MM.1S (cell line): ENCODE results near the gene SYNE2.

ENCODE experiments used
- DNase-seq: peaks from one replicate; pipeline ENCODE4 v3.0.0-alpha.2; 2015
- H2AFZ ChIP-seq: fragments of 300-600 bp; sonication (generic); 2 replicates; pipeline ENCODE4 v1.6.0; 2016; ENCODE audit warnings: antibody characterized with exemption, low read length
- H3F3A ChIP-seq: fragments of 300-600 bp; sonication (generic); 2 replicates; pipeline ENCODE4 v1.6.1; 2016; ENCODE audit warnings: mild to moderate bottlenecking, antibody characterized with exemption, low read length, moderate library complexity, mixed read lengths; ENCODE audit not compliant: insufficient read depth
- H3K27ac ChIP-seq: fragments of 300-600 bp; sonication (generic); 2 replicates; pipeline ENCODE4 v1.5.1; 2016; ENCODE audit warnings: mild to moderate bottlenecking, low read length
- H3K27me3 ChIP-seq: fragments of 300-600 bp; sonication (generic); replicated peaks from 2 replicates; pipeline ENCODE4 v1.6.0; 2016; ENCODE audit warnings: low read length; ENCODE audit not compliant: insufficient read depth
- H3K36me3 ChIP-seq: fragments of 300-600 bp; sonication (generic); replicated peaks from 2 replicates; pipeline ENCODE4 v1.6.1; 2016; ENCODE audit warnings: mild to moderate bottlenecking, low read length, mixed read lengths; ENCODE audit not compliant: insufficient read depth
- H3K4me1 ChIP-seq: fragments of 300-600 bp; sonication (generic); 2 replicates; pipeline ENCODE4 v1.6.1; 2016; ENCODE audit warnings: low read length, mixed read lengths
- H3K4me2 ChIP-seq: fragments of 300-600 bp; sonication (generic); 2 replicates; pipeline ENCODE4 v1.6.0; 2016; ENCODE audit warnings: low read depth, low read length
- H3K4me3 ChIP-seq: fragments of 300-600 bp; sonication (generic); 2 replicates; pipeline ENCODE4 v1.5.1; 2016; ENCODE audit warnings: low read length, mixed read lengths
- H3K79me2 ChIP-seq: fragments of 300-600 bp; sonication (generic); 2 replicates; pipeline ENCODE4 v1.6.1; 2016; ENCODE audit warnings: mixed run types, low read length, mixed read lengths
- H3K9ac ChIP-seq: fragments of 300-600 bp; sonication (generic); 2 replicates; pipeline ENCODE4 v1.6.1; 2016; ENCODE audit warnings: low read length, mixed read lengths
- H3K9me2 ChIP-seq: fragments of 300-600 bp; sonication (generic); replicated peaks from 2 replicates; pipeline ENCODE4 v1.6.1; 2016; ENCODE audit warnings: mild to moderate bottlenecking, low read length, mixed read lengths; ENCODE audit not compliant: insufficient read depth
- H3K9me3 ChIP-seq: fragments of 300-600 bp; sonication (generic); replicated peaks from 2 replicates; pipeline ENCODE4 v1.6.1; 2016; ENCODE audit warnings: mild to moderate bottlenecking, low read length, mixed read lengths; ENCODE audit not compliant: insufficient read depth
- H4K20me1 ChIP-seq: fragments of 300-600 bp; sonication (generic); 2 replicates; pipeline ENCODE4 v1.6.1; 2016; ENCODE audit warnings: mild to moderate bottlenecking, low read length, moderate library complexity, mixed read lengths; ENCODE audit not compliant: insufficient read depth
- EZH2 ChIP-seq: fragments of 300-600 bp; sonication (generic); optimal IDR thresholded peaks from 2 replicates; pipeline ENCODE3; 2017; ENCODE audit warnings: low read depth, mild to moderate bottlenecking, antibody characterized with exemption, low read length, mixed read lengths
- EZH2phosphoT487 ChIP-seq: fragments of 300-600 bp; sonication (generic); IDR thresholded peaks from 2 replicates; pipeline ENCODE4 v1.6.1; 2018; ENCODE audit warnings: antibody characterized with exemption, low read length
- TF ChIP-seq, protein P1 (sequence below): fragments of 300-600 bp; sonication (generic); IDR thresholded peaks from 2 replicates; pipeline ENCODE4 v1.5.1; 2016; ENCODE audit warnings: antibody characterized with exemption, low read length, mixed read lengths

SYNE2 gene

DNA sequence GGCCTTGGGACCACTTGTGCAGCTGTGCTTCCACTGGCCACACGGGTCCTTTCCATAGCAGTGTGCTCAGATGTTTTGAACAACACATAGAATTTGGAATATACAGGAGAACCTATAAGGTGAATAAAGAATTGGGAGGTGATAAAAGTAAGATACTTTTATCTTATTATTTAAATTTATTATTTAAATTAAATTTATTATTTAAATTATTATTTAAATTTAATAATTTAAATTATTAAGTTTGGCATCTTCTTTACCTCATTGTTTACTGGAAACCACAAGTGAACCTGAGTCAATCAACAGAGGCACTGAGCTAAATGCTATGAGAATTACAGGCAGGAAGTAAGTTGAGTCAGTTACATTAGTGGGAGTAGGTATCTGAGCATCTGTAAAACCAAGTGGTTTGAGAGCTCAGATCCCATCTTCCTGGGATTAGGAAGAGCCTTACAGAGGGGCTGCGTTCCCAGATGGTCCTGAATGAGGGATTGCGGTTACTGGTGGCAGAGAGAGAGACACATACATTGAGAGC lies 338.2 kb downstream of the SYNE2 start:
- Histone ChIP-seq H3K9ac (no peak overlapping the region), H3F3A (no peaks in the 10 kb centered on the region), H2AFZ (no peak overlapping the region), H4K20me1 (no peaks in the 10 kb centered on the region), H3K27me3 (no peaks in the 10 kb centered on the region), H3K79me2 (no peaks in the 10 kb centered on the region), H3K4me1 (peaks cover 15% of the 10 kb centered on the region), H3K9me2 (no peaks in the 10 kb centered on the region), H3K4me2 (no peak overlapping the region), H3K9me3 (no peaks in the 10 kb centered on the region), H3K4me3 (no peak overlapping the region), H3K27ac (no peak overlapping the region), H3K36me3 (no peaks in the 10 kb centered on the region)
- no peak for DNase-seq
- TF ChIP-seq, protein P1, sequence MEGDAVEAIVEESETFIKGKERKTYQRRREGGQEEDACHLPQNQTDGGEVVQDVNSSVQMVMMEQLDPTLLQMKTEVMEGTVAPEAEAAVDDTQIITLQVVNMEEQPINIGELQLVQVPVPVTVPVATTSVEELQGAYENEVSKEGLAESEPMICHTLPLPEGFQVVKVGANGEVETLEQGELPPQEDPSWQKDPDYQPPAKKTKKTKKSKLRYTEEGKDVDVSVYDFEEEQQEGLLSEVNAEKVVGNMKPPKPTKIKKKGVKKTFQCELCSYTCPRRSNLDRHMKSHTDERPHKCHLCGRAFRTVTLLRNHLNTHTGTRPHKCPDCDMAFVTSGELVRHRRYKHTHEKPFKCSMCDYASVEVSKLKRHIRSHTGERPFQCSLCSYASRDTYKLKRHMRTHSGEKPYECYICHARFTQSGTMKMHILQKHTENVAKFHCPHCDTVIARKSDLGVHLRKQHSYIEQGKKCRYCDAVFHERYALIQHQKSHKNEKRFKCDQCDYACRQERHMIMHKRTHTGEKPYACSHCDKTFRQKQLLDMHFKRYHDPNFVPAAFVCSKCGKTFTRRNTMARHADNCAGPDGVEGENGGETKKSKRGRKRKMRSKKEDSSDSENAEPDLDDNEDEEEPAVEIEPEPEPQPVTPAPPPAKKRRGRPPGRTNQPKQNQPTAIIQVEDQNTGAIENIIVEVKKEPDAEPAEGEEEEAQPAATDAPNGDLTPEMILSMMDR, result no peak
- TF ChIP-seq EZH2phosphoT487 (no peak), EZH2 (no peak)

GRCh38 chr14:64191756-64192155 lies 339.0 kb downstream of the SYNE2 start:
- TF ChIP-seq, protein P1, result no peak
- no peak for TF ChIP-seq EZH2phosphoT487
- no peak for TF ChIP-seq EZH2
- H3K9me3 ChIP-seq, result no peaks in the 10 kb centered on the region
- H3K4me1 ChIP-seq, result peaks cover 15% of the 10 kb centered on the region
- no peak overlapping the region for H2AFZ ChIP-seq
- H3K79me2 ChIP-seq, result no peaks in the 10 kb centered on the region
- no peaks in the 10 kb centered on the region for H3K36me3 ChIP-seq
- no peaks in the 10 kb centered on the region for H3K27me3 ChIP-seq
- H4K20me1 ChIP-seq, result no peaks in the 10 kb centered on the region
- DNase-seq, result no peak
- no peak overlapping the region for H3K9ac ChIP-seq
- H3K4me3 ChIP-seq, result no peak overlapping the region
- no peak overlapping the region for H3K27ac ChIP-seq
- H3K4me2 ChIP-seq, result no peak overlapping the region
- H3K9me2 ChIP-seq, result no peaks in the 10 kb centered on the region
- no peaks in the 10 kb centered on the region for H3F3A ChIP-seq

- Histone ChIP-seq H3K79me2 (no peaks in the 10 kb centered on the region), H3K27me3 (no peaks in the 10 kb centered on the region), H3K36me3 (no peaks in the 10 kb centered on the region), H3K9me3 (no peaks in the 10 kb centered on the region), H3F3A (no peaks in the 10 kb centered on the region), H3K9me2 (no peaks in the 10 kb centered on the region), H3K27ac (no peak overlapping the region), H3K9ac (no peak overlapping the region), H2AFZ (no peak overlapping the region), H3K4me1 (peaks cover 15% of the 10 kb centered on the region), H4K20me1 (no peaks in the 10 kb centered on the region), H3K4me2 (no peak overlapping the region), H3K4me3 (no peak overlapping the region)
- TF ChIP-seq, protein P1, result no peak
- TF ChIP-seq EZH2, result no peak
- no peak for TF ChIP-seq EZH2phosphoT487
- no peak for DNase-seq
These were observed 341.0 kb downstream of the SYNE2 start for GRCh38 chr14:64193821-64194220.
